Measurements from ENCODE around the gene SOWAHA. TPM values are rescaled to one million over a fixed set of nuclear protein-coding genes. Genes with fewer than 3 reads are reported as not detected.

Gene SOWAHA
- total RNA-seq, 2 donors from 2014 or later = 4.1 to 16.7 TPM

DNA sequence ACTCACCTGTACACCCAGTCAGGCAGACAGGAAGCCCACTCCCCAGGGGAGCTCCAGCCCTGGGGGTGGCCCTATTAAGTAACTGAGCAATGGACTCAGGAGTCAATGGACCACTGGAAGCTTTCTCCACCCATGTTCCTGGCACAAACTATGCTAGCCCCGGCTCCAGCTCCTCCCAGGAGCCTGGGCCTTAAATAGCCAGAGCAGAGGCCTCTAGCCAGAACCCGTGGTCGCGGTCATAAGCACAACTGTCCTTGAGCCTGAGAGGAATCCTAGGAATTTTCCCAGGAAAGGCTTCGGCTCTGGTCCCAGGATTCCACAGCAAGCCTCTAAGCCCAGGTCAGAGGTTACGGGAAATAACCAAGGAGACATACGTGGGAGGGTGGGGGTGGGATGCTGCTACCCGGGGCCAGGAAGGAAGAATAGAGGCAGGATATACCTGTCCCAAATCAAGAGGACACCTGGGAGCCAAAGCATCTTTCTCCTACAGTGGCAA lies 41.6 kb upstream of the SOWAHA start:
- intact Hi-C loops (cut with DNase I) = no loop called here
- WGBS = 57% methylated on average over 8 of the region's 8 CpGs
- Histone ChIP-seq H3K4me1 (replicated peaks) (no peaks in the 10 kb centered on the region), H3K36me3 (no peaks in the 10 kb centered on the region), H3K4me3 (no peak overlapping the region), H3K9me3 (no peaks in the 10 kb centered on the region), H3K27me3 (replicated peaks; ENCODE audit: insufficient read depth) (no peaks in the 10 kb centered on the region), H3K27ac (no peak overlapping the region)
- no peak for DNase-seq (ENCODE audit: low spot score)
- no peak for TF ChIP-seq POLR2AphosphoS5 (IDR thresholded peaks at IDR 0.05)
- TF ChIP-seq, protein P1, sequence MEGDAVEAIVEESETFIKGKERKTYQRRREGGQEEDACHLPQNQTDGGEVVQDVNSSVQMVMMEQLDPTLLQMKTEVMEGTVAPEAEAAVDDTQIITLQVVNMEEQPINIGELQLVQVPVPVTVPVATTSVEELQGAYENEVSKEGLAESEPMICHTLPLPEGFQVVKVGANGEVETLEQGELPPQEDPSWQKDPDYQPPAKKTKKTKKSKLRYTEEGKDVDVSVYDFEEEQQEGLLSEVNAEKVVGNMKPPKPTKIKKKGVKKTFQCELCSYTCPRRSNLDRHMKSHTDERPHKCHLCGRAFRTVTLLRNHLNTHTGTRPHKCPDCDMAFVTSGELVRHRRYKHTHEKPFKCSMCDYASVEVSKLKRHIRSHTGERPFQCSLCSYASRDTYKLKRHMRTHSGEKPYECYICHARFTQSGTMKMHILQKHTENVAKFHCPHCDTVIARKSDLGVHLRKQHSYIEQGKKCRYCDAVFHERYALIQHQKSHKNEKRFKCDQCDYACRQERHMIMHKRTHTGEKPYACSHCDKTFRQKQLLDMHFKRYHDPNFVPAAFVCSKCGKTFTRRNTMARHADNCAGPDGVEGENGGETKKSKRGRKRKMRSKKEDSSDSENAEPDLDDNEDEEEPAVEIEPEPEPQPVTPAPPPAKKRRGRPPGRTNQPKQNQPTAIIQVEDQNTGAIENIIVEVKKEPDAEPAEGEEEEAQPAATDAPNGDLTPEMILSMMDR (IDR thresholded peaks at IDR 0.05) = no peak
- no peak for TF ChIP-seq POLR2A (IDR thresholded peaks at IDR 0.05)

DNA sequence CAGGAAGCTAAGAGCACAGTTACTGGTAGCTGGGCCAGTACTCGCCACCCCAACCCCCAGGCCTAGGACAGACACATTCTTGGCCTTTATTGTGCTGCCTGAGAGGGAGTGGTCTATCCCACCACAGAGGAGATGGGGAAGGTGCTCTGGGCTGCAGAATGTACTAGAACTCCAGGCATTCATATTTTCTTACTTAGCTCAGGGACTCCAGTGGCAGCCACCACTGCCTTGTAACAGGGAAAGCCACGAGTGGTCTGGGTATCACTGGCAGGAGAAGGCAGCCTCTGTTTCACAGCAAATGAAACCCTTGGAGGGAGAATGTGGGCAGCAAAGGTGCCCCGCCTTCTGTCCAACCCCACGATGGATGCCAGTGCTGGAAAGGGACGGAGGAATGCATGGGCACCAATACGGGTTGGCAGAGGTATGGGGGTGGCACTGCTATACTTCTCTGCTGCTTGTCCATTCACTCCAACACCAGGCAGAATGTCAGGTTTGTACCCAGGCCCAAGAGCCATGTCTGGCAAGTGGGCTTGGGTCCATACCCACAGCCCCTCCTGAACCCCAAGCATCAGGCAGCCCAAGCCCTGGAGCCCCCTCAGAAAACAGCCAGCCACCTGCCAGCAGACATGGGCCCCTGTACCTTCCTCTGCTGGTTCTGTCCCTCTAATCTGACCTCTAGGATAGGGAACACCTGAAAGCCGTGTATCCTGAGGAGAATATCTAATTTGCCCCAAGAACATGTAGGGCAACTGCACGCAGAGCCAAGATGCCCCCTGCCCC lies 40.6 kb upstream of the SOWAHA start:
- no peak for DNase-seq (ENCODE audit: low spot score)
- WGBS = 72% methylated on average over 8 of the region's 8 CpGs
- no peaks in the 10 kb centered on the region for H3K9me3 ChIP-seq
- no peak overlapping the region for H3K27ac ChIP-seq
- H3K4me1 ChIP-seq (replicated peaks) = no peaks in the 10 kb centered on the region
- H3K36me3 ChIP-seq = no peaks in the 10 kb centered on the region
- H3K4me3 ChIP-seq = no peak overlapping the region
- no peak for TF ChIP-seq POLR2A (IDR thresholded peaks at IDR 0.05)
- no peak for TF ChIP-seq POLR2AphosphoS5 (IDR thresholded peaks at IDR 0.05)
- TF ChIP-seq, protein P1 (IDR thresholded peaks at IDR 0.05) = no peak
- H3K27me3 ChIP-seq (replicated peaks; ENCODE audit: insufficient read depth) = no peaks in the 10 kb centered on the region
- intact Hi-C loops (cut with DNase I) = no loop called here

DNA sequence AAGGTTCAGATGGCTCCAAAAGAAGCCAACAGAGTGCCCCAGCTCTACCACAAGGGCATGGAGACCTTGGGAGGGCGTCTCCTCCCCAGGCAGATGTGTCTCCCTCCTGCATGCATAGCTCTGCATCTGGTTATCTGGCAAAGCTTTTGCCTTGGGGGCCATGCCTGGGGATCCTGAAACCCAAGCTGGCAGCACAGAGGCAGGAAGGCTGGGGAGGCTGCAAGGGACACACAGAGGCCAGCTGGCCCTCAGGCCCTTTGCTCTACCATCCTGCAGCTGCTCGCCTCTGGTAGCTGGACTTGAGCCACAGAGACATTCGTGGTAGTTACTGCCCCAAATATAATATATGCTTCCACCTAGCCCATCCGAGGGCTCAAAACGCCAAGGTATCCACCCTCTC lies 40.0 kb upstream of the SOWAHA start:
- H3K4me3 ChIP-seq = no peak overlapping the region
- H3K4me1 ChIP-seq (replicated peaks) = no peaks in the 10 kb centered on the region
- no peak for TF ChIP-seq POLR2A (IDR thresholded peaks at IDR 0.05)
- TF ChIP-seq, protein P1 (IDR thresholded peaks at IDR 0.05) = no peak
- no peak for TF ChIP-seq POLR2AphosphoS5 (IDR thresholded peaks at IDR 0.05)
- H3K27ac ChIP-seq = no peak overlapping the region
- H3K36me3 ChIP-seq = no peaks in the 10 kb centered on the region
- intact Hi-C loops (cut with DNase I) = no loop called here
- H3K27me3 ChIP-seq (replicated peaks; ENCODE audit: insufficient read depth) = no peaks in the 10 kb centered on the region
- WGBS = 90% methylated on average over 5 of the region's 5 CpGs
- H3K9me3 ChIP-seq = no peaks in the 10 kb centered on the region
- no peak for DNase-seq (ENCODE audit: low spot score)

DNA sequence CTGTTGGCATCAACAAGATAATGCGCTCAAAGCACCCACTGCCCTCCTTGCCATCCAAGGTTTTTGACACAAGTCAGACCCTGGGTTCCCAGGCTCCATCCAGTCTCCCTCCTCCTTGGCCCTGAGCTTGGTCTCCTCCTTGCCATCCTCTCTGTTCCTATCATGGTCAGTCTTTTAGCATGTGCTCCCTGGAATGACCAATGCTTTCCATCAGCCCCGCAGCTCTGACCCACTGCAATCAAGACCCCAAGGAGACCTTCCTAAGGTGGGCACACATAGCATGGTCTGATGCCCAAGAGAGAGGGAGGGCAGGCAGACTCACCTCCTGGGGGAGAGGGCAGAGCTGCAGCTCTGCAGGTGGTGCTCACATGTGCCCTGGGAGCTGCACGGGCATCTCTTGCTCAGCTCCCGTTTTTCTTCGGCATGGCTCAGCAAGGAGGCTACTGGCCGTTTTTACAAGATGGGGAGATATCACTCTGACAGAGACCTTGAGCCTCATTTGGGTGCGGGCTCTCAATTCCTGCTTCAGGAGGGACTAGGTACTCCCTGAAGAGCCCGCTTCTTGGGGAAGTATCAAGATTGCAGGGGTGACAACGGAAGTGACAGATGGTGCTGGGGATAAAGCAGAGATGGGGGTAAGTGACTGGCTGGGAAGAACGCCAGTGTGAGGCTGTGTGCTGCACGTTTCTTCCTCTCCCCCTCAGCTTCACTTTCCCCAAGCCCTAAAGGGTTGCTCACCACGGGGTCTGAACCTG lies 39.3 kb upstream of the SOWAHA start:
- Histone ChIP-seq H3K36me3 (no peaks in the 10 kb centered on the region), H3K27ac (no peak overlapping the region), H3K4me1 (replicated peaks) (no peaks in the 10 kb centered on the region), H3K9me3 (no peaks in the 10 kb centered on the region), H3K27me3 (replicated peaks; ENCODE audit: insufficient read depth) (no peaks in the 10 kb centered on the region), H3K4me3 (no peak overlapping the region)
- TF ChIP-seq POLR2A (IDR thresholded peaks at IDR 0.05) = no peak
- no peak for TF ChIP-seq POLR2AphosphoS5 (IDR thresholded peaks at IDR 0.05)
- TF ChIP-seq, protein P1 (IDR thresholded peaks at IDR 0.05) = no peak
- WGBS = 61% methylated on average over 12 of the region's 12 CpGs
- no peak for DNase-seq (ENCODE audit: low spot score)
- intact Hi-C loops (cut with DNase I) = no loop called here

All from prostate gland (tissue), 2 donors.